OCI-LY1 (cell line): ENCODE results near the gene PRRC2B.

Experiments used
- CTCF ChIP-seq: fragments of 200-600 bp; sonication (generic), shearing (Covaris generic); IDR thresholded peaks from 2 replicates; pipeline ENCODE4 v1.5.1; 2017; ENCODE audit warnings: mild to moderate bottlenecking, antibody characterized with exemption, low read length, moderate library complexity, mixed read lengths
- EZH2 ChIP-seq: fragments of 200-600 bp; sonication (generic), shearing (Covaris generic); IDR thresholded peaks from 2 replicates; pipeline ENCODE4 v1.8.0; 2017; ENCODE audit warnings: borderline replicate concordance, mixed run types, mild to moderate bottlenecking, antibody characterized with exemption, low read length, moderate library complexity, mixed read lengths

DNA sequence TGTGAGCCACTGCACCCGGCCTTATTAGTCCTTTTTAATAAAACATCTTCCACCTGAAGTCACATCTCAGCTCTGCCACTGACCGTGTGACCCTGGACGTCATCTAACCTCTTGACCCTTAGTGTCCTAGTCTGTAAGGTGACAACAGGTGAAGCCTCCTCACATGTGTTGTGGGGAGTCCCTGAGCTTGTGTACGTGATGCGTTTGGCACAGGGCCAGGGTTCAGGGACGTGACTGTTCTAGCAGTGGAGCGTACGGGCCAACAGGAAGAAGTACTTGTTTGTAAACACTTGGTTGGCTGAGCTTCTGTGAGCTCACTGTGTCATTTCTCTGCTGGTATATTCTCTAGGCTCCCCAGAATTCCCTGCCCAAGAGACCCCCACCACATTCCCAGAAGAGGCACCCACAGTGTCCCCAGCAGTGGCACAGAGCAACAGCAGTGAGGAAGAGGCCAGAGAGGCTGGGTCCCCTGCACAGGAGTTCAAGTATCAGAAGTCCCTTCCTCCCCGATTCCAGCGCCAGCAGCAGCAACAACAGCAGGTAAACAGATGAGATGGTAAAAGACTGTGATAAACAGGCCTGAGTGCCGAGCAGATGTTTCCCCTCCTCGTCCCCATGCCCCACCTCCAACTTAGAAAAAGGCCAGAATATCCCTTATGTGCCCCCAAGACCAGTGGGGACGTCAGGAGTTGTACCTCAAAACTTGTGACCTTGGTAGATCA lies 73.5 kb downstream of the PRRC2B start:
- TF ChIP-seq CTCF (no peak), EZH2 (no peak)
